Endodermal cell (in vitro differentiated cells): ENCODE measurements around the gene ZNF343. TPM values are rescaled to one million over a fixed set of nuclear protein-coding genes. Genes with fewer than 3 reads are reported as not detected.
"Not testable (repeated sequence)": the region's sequence is repeated elsewhere in the genome, so short reads cannot be mapped to it uniquely, and the experiment has no call there.

Experiments used
- DNase-seq: peaks from one replicate; pipeline ENCODE4 v3.0.0-alpha.2; 2017
- H3K27ac ChIP-seq: 2 replicates; pipeline ENCODE4 v1.5.1; 2013; ENCODE audit warnings: mild to moderate bottlenecking, low read depth, low read length, moderate library complexity
- H3K27me3 ChIP-seq: 2 replicates; pipeline ENCODE4 v1.6.1; 2013; ENCODE audit warnings: mild to moderate bottlenecking, low read length, moderate library complexity; ENCODE audit not compliant: insufficient read depth, control insufficient read depth, poor library complexity, severe bottlenecking
- H3K36me3 ChIP-seq: 2 replicates; pipeline ENCODE4 v1.7.0; 2013; ENCODE audit warnings: mild to moderate bottlenecking, low read length, moderate library complexity; ENCODE audit not compliant: control insufficient read depth, insufficient read depth
- H3K4me1 ChIP-seq: one replicate; pipeline ENCODE4 v1.7.0; 2013; ENCODE audit warnings: low read length; ENCODE audit not compliant: control insufficient read depth, insufficient read depth
- H3K4me3 ChIP-seq: 2 replicates; pipeline ENCODE4 v1.5.1; 2013; ENCODE audit warnings: mild to moderate bottlenecking, low read length, moderate library complexity
- H3K9ac ChIP-seq: 2 replicates; pipeline ENCODE4 v1.6.1; 2013; ENCODE audit warnings: mild to moderate bottlenecking, low read length, moderate library complexity; ENCODE audit not compliant: poor library complexity, severe bottlenecking; ENCODE audit errors: extremely low read depth
- H3K9me3 ChIP-seq: 2 replicates; pipeline ENCODE4 v1.6.1; 2013; ENCODE audit warnings: mild to moderate bottlenecking, low read length, moderate library complexity; ENCODE audit not compliant: control insufficient read depth
- H3K27ac Mint-ChIP-seq: 2 replicates; pipeline ENCODE4 v1.8.0; 2020; ENCODE audit warnings: mixed read lengths
- H3K27me3 Mint-ChIP-seq: 2 replicates; pipeline ENCODE4 v1.8.0; 2021; ENCODE audit warnings: mild to moderate bottlenecking, mixed read lengths; ENCODE audit not compliant: insufficient read depth
- H3K36me3 Mint-ChIP-seq: 2 replicates; pipeline ENCODE4 v1.8.0; 2020; ENCODE audit warnings: low read depth, mixed read lengths
- H3K4me1 Mint-ChIP-seq: 2 replicates; pipeline ENCODE4 v1.8.0; 2020; ENCODE audit warnings: mixed read lengths
- H3K4me3 Mint-ChIP-seq: 2 replicates; pipeline ENCODE4 v1.8.0; 2020; ENCODE audit warnings: mild to moderate bottlenecking, moderate library complexity, mixed read lengths
- H3K9me3 Mint-ChIP-seq: 2 replicates; pipeline ENCODE4 v1.8.0; 2020; ENCODE audit warnings: mild to moderate bottlenecking, mixed read lengths
- WGBS, 2 experiments: methylation state at CpG; one replicate each; pipeline versions ENCODE4 v1.1.5 to v1.1.7; 2013; ENCODE audit warnings: missing lambda C conversion rate in 2 of 2, mixed read lengths in 1 of 2; ENCODE audit not compliant: insufficient coverage in 1 of 2, insufficient read length in 1 of 2; 5-methylcytosine and 5-hydroxymethylcytosine counted together
- total RNA-seq, 2 donors: library from RNA; stranded (reverse); fragmentation: NEBNext Ultra II Directional in 1 of 2; extraction: Animal tissue kit (Norgen Biotek cat#: 25700) in 1 of 2; gene quantifications; 2 replicates in 1 of 2; 3 replicates in 1 of 2; pipeline ENCODE4 v1.2.1, GENCODE V29; 2021
- TF ChIP-seq, protein P1 (sequence below): fragments of 200-600 bp; sonication (generic); conservative IDR thresholded peaks from 2 replicates; pipeline ENCODE4 v1.5.0; 2021; ENCODE audit warnings: antibody characterized with exemption, mild to moderate bottlenecking

ZNF343 gene
- total RNA-seq, 2 donors from 2014 or later: 6.9 to 10.1 TPM

DNA sequence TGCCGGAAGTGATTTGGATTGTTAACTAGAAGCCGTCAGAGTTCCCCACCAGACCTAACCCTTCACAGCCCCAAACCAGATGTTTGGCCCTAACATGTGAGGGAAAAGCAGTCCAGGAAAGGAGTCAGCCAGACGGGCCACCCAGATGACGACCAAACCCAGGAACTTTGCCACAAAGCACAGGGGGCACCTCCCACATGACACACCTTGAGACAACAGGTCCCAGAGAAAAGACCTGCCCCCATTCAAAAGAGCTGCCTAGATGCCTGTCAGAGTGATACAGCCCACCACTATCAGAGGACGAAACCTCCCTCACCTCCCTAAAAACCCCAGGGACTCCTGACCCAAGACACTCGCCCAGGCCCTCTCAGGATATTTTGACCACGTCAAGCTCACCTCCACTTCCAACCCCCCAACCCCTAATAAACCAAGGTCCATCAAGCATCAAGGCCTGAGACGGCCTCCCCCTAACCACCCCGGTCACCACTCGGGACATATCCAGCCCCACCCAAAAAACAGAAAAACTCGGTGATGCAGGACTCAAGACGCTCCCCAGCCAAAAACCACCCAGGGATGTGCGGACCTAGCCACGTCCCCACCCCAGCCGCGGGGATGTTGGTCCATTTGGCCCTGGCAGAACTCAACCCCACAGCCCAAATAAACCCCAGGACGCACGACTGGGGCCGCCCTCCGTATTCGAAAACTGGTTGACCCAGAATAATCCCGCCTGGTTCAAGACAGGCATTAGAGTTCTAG, 662 bp downstream of the ZNF343 start:
- H3K9ac ChIP-seq: peak overlapping the region; percentile 84
- no peaks in the 10 kb centered on the region for H3K36me3 ChIP-seq
- peak overlapping the region; percentile 95 for H3K4me3 Mint-ChIP-seq
- no peak overlapping the region for H3K27ac ChIP-seq
- TF ChIP-seq, protein P1, sequence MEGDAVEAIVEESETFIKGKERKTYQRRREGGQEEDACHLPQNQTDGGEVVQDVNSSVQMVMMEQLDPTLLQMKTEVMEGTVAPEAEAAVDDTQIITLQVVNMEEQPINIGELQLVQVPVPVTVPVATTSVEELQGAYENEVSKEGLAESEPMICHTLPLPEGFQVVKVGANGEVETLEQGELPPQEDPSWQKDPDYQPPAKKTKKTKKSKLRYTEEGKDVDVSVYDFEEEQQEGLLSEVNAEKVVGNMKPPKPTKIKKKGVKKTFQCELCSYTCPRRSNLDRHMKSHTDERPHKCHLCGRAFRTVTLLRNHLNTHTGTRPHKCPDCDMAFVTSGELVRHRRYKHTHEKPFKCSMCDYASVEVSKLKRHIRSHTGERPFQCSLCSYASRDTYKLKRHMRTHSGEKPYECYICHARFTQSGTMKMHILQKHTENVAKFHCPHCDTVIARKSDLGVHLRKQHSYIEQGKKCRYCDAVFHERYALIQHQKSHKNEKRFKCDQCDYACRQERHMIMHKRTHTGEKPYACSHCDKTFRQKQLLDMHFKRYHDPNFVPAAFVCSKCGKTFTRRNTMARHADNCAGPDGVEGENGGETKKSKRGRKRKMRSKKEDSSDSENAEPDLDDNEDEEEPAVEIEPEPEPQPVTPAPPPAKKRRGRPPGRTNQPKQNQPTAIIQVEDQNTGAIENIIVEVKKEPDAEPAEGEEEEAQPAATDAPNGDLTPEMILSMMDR: no peak
- H3K27me3 ChIP-seq: peaks cover 20% of the 10 kb centered on the region
- H3K4me1 Mint-ChIP-seq: peaks cover 25% of the 10 kb centered on the region
- H3K4me1 ChIP-seq: peaks cover 3% of the 10 kb centered on the region
- peaks cover 49% of the 10 kb centered on the region for H3K27me3 Mint-ChIP-seq
- H3K9me3 ChIP-seq: no peaks in the 10 kb centered on the region
- H3K9me3 Mint-ChIP-seq: peaks cover 7% of the 10 kb centered on the region
- H3K36me3 Mint-ChIP-seq: no peaks in the 10 kb centered on the region
- 40 to 56% methylated on average over 7 to 22 of the region's 22 CpGs for WGBS, 2 experiments
- peak overlapping the region; percentile 91 for H3K27ac Mint-ChIP-seq
- H3K4me3 ChIP-seq: peak overlapping the region; percentile 91
- no peak for DNase-seq

DNA sequence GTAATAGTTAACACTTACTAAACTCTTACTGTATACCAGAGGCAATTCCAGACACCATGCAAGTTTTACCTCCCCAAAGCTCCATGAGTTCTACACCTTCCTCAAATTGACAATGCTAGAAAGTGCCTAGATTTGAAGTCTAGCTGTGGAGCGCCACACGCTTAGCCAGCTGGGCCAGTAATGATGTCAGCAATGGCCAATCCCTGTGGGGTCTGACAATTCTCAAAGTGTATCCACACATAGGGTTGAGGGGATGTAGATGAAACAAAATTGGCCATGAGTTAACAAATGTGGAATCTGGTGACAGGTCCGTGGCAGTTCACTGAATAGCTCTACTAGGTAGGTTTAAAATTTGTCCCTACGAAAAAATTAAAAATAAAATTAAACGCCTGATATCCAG, 1.3 kb downstream of the ZNF343 start:
- TF ChIP-seq, protein P1: no peak
- peak overlapping the region; percentile 91 for H3K4me3 ChIP-seq
- no peak overlapping the region for H3K9ac ChIP-seq
- H3K4me1 Mint-ChIP-seq: peaks cover 25% of the 10 kb centered on the region
- H3K4me1 ChIP-seq: peaks cover 3% of the 10 kb centered on the region
- H3K36me3 ChIP-seq: no peaks in the 10 kb centered on the region
- no peaks in the 10 kb centered on the region for H3K36me3 Mint-ChIP-seq
- H3K27ac Mint-ChIP-seq: no peak overlapping the region
- peaks cover 55% of the 10 kb centered on the region for H3K27me3 Mint-ChIP-seq
- peaks cover 12% of the 10 kb centered on the region for H3K9me3 Mint-ChIP-seq
- peaks cover 15% of the 10 kb centered on the region for H3K27me3 ChIP-seq
- 92 to 100% methylated on average over 3 to 5 of the region's 5 CpGs for WGBS, 2 experiments
- no peaks in the 10 kb centered on the region for H3K9me3 ChIP-seq
- peak overlapping the region; percentile 95 for H3K4me3 Mint-ChIP-seq
- H3K27ac ChIP-seq: no peak overlapping the region
- DNase-seq: no peak

DNA sequence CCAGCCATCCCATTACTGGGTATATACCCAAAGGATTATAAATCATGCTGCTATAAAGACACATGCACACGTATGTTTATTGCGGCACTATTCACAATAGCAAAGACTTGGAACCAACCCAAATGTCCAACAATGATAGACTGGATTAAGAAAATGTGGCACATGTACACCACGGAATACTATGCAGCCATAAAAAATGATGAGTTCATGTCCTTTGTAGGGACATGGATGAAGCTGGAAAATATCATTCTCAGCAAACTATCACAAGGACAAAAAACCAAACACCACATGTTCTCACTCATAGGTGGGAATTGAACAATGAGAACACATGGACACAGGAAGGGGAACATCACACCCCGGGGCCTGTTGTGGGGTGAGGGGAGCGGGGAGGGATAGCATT, 2.3 kb downstream of the ZNF343 start:
- 88 to 100% methylated on average over 1 to 2 of the region's 5 CpGs for WGBS, 2 experiments
- H3K4me3 Mint-ChIP-seq: not testable (repeated sequence)
- peaks cover 62% of the 10 kb centered on the region for H3K27me3 Mint-ChIP-seq

DNA sequence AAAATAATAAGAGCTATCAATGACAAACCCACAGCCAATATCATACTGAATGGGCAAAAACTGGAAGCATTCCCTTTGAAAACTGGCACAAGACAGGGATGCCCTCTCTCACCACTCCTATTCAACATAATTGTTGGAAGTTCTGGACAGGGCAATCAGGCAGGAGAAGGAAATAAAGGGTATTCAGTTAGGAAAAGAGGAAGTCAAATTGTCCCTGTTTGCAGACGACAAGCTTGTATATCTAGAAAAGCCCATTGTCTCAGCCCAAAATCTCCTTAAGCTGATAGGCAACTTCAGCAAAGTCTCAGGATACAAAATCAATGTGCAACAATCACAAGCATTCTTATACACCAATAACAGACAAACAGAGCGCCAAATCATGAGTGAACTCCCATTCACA, 3.9 kb downstream of the ZNF343 start:
- Mint-ChIP-seq H3K27me3 (peaks cover 62% of the 10 kb centered on the region), H3K36me3 (peaks cover 13% of the 10 kb centered on the region), H3K9me3 (peaks cover 35% of the 10 kb centered on the region), H3K4me1 (peaks cover 13% of the 10 kb centered on the region)
- H3K27ac ChIP-seq, H3K27ac Mint-ChIP-seq, H3K4me3 Mint-ChIP-seq, DNase-seq, H3K4me3 ChIP-seq, H3K4me1 ChIP-seq, H3K27me3 ChIP-seq, H3K9ac ChIP-seq: not testable (repeated sequence)
- WGBS, 2 experiments: 88 to 100% methylated on average over 1 to 2 of the region's 2 CpGs
- Histone ChIP-seq H3K9me3 (peaks cover 11% of the 10 kb centered on the region), H3K36me3 (peaks cover 11% of the 10 kb centered on the region)

More for the DNA sequence above, 2.3 kb downstream of the ZNF343 start:
- not testable (repeated sequence) for H3K27ac ChIP-seq, H3K27me3 ChIP-seq, H3K9me3 ChIP-seq, H3K4me3 ChIP-seq, DNase-seq, H3K36me3 ChIP-seq, H3K27ac Mint-ChIP-seq, H3K36me3 Mint-ChIP-seq, H3K4me1 ChIP-seq, H3K9ac ChIP-seq
- Mint-ChIP-seq H3K4me1 (peaks cover 25% of the 10 kb centered on the region), H3K9me3 (peaks cover 19% of the 10 kb centered on the region)

DNA sequence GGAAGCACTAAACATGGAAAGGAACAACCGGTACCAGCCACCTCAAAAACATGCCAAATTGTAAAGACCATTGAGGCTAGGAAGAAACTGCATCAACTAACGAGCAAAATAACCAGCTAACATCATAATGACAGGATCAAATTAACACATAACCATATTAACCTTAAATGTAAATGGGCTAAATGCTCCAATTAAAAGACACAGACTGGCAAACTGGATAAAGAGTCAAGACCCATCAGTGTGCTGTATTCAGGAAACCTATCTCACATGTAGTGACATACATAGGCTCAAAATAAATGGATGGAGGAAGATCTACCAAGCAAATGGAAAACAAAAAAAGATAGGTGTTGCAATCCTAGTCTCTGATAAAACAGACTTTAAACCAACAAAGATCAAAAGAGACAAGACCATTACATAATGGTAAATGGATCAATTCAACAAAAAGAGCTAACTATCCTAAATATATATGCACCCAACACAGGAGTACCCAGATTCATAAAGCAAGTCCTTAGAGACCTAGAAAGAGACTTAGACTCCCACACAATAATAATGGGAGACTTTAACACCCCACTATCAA, 5.8 kb downstream of the ZNF343 start:
- Histone ChIP-seq H3K9me3 (peaks cover 17% of the 10 kb centered on the region), H3K36me3 (peaks cover 20% of the 10 kb centered on the region)
- not testable (repeated sequence) for DNase-seq, H3K27me3 ChIP-seq, H3K4me1 Mint-ChIP-seq, H3K9ac ChIP-seq, H3K27ac ChIP-seq, H3K27ac Mint-ChIP-seq, H3K4me3 Mint-ChIP-seq, H3K4me3 ChIP-seq, H3K4me1 ChIP-seq
- peaks cover 51% of the 10 kb centered on the region for H3K27me3 Mint-ChIP-seq
- WGBS, 2 experiments: 95% methylated on average over 2 of the region's 2 CpGs; no CpG with 5 or more reads in 1 of the 2 experiments
- peaks cover 38% of the 10 kb centered on the region for H3K9me3 Mint-ChIP-seq
- H3K36me3 Mint-ChIP-seq: peaks cover 28% of the 10 kb centered on the region
